Activated CD8-positive, alpha-beta memory T cell treated with anti-CD3 and anti-CD28 coated beads, Interleukin-2, amount 10 ng/mL, durations not matched to agents 7 days and 5 days (primary cell): ENCODE data around the gene SMARCC1. TPM values are rescaled to one million over a fixed set of nuclear protein-coding genes. Genes with fewer than 3 reads are reported as not detected.

Source experiments
- ATAC-seq: fragments of 150-1000 bp; cut with Tn5 transposase; one replicate; pipeline ENCODE4 v1.10.0; 2021; ENCODE audit warnings: moderate library complexity
- CTCF ChIA-PET: fragments of 350-600 bp; sonication (Branson Sonifier 250); formaldehyde crosslinking; loops from one replicate; lab custom pipeline; 2021; ENCODE audit warnings: antibody characterized with exemption; lab: Charles Lee
- DNase-seq: peaks from one replicate; pipeline ENCODE4 v3.0.0-alpha.2; 2020
- H3K27ac Mint-ChIP-seq: one replicate; pipeline ENCODE4 v1.8.0; 2021; ENCODE audit warnings: mild to moderate bottlenecking, mixed read lengths
- H3K27me3 Mint-ChIP-seq: one replicate; pipeline ENCODE4 v1.8.0; 2021; ENCODE audit warnings: mixed read lengths
- H3K36me3 Mint-ChIP-seq: one replicate; pipeline ENCODE4 v1.8.0; 2021; ENCODE audit warnings: mild to moderate bottlenecking, mixed read lengths
- H3K4me1 Mint-ChIP-seq: one replicate; pipeline ENCODE4 v1.8.0; 2021; ENCODE audit warnings: mixed read lengths
- H3K4me3 Mint-ChIP-seq: one replicate; pipeline ENCODE4 v1.8.0; 2021; ENCODE audit warnings: mild to moderate bottlenecking, moderate library complexity, mixed read lengths
- H3K9me3 Mint-ChIP-seq: one replicate; pipeline ENCODE4 v1.8.0; 2022; ENCODE audit warnings: low read depth, mixed read lengths
- total RNA-seq, 2 experiments: library from RNA; stranded (reverse); gene quantifications; one replicate each; pipeline ENCODE4 v1.2.3, GENCODE V29; 2021

SMARCC1 gene
- total RNA-seq, 2 experiments from 2014 or later: 84.3 to 111 TPM

DNA sequence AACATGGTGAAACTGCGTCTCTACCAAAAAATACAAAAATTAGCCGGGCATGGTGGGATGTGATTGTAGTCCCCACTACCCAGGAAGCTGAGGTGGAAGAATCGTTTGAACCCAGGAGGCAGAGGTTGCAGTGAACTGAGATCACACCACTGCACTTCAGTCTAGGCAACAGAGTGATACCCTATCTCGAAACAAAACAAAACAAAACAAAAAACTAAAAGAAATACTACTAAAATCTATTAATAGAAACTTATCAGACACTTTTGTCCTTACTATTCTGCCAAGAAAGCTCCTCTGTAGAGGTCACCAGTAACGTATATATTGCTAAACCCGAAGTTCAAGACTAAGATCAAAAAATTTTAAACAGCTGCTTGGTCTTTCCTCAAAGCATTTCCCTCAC lies 67.1 kb downstream of the SMARCC1 start:
- H3K4me3 Mint-ChIP-seq: no peak overlapping the region
- no peaks in the 10 kb centered on the region for H3K27me3 Mint-ChIP-seq
- H3K27ac Mint-ChIP-seq: no peak overlapping the region
- peaks cover 39% of the 10 kb centered on the region for H3K36me3 Mint-ChIP-seq
- H3K9me3 Mint-ChIP-seq: no peaks in the 10 kb centered on the region
- CTCF ChIA-PET: no interaction called here
- ATAC-seq (no peak), DNase-seq (no peak)
- peaks cover 5% of the 10 kb centered on the region for H3K4me1 Mint-ChIP-seq

DNA sequence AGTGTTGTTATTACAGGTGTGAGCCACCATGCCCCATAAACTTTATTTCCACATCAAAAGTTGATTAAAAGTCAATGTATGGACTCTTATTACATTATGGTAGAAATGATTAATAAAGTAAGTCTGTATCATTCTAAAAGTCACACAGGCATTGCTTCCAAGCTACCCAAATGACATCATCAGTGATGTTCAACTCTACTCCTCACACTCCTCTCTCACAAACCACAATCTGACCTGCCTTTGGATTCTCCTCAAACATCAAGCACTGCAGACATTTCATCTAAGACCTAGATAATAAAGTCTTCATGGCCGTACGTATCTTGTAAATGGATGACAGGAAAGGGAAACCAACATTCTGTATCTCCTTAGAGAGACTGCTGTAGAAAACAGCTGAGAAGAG lies 68.0 kb downstream of the SMARCC1 start:
- ATAC-seq (no peak), DNase-seq (no peak)
- CTCF ChIA-PET: no interaction called here
- H3K27ac Mint-ChIP-seq: no peak overlapping the region
- H3K27me3 Mint-ChIP-seq: no peaks in the 10 kb centered on the region
- no peak overlapping the region for H3K4me3 Mint-ChIP-seq
- peaks cover 35% of the 10 kb centered on the region for H3K36me3 Mint-ChIP-seq
- H3K9me3 Mint-ChIP-seq: no peaks in the 10 kb centered on the region
- H3K4me1 Mint-ChIP-seq: peaks cover 5% of the 10 kb centered on the region

DNA sequence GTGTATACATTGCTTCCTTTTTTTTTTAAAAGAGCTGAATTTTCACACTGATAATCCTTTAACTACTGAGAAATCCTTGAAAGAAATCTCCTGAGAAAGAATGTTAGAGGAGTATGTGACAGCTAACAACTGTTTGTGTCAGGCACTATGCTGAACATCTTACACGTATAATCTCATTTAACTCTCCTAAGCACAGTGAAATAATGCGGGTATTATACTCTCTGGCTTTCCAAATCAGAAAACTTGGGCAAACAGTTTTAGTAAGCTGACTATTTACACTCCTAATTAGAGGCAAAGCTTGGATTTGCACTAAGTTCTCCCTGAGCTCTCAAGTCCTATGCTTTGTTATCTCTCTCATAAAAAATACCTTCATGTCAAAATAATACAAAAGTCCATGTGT lies 69.3 kb downstream of the SMARCC1 start:
- ATAC-seq: no peak
- CTCF ChIA-PET: no interaction called here
- Mint-ChIP-seq H3K4me1 (peaks cover 5% of the 10 kb centered on the region), H3K36me3 (peaks cover 36% of the 10 kb centered on the region), H3K27ac (no peak overlapping the region), H3K27me3 (no peaks in the 10 kb centered on the region), H3K9me3 (no peaks in the 10 kb centered on the region), H3K4me3 (no peak overlapping the region)
- no peak for DNase-seq

DNA sequence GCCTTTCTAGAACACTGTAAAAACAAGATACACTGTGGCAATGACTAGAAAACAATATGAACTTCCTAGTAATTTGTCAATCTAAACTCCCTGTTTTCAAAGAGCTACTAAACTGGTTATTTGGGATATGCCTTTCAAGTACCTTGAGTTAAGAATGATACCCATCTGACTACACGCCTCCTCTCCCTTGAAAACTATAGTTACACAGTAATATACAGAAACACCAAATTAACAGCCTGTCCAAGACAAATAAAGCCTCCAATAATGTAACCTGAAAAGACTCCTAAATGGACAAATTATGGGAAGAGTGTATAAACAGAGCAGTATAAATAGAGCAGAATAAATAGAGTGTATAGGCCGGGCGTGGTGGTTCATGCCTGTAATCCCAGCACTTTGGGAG lies 70.1 kb downstream of the SMARCC1 start:
- CTCF ChIA-PET: no interaction called here
- Mint-ChIP-seq H3K9me3 (no peaks in the 10 kb centered on the region), H3K4me1 (peaks cover 5% of the 10 kb centered on the region), H3K4me3 (no peak overlapping the region), H3K36me3 (peaks cover 40% of the 10 kb centered on the region), H3K27ac (no peak overlapping the region), H3K27me3 (no peaks in the 10 kb centered on the region)
- ATAC-seq: no peak
- no peak for DNase-seq

DNA sequence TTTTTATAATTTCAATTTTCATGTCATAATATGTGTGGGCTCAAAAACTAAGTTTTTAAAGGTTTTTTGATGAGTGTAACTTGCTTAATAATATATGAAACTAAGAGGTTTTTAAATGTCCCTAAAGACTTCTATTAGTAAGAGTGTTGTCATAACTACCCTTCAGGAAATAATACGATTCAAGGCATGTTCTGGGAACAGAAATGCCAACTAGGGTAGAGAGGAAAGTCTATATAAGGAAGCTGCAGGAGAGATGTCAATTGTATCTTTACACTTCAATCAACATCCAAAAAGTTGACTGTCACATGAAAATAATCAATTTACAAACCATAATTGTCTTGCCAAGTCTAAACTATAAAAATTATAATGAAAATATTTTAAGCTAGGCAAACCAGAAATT lies 76.3 kb downstream of the SMARCC1 start:
- CTCF ChIA-PET: no interaction called here

DNA sequence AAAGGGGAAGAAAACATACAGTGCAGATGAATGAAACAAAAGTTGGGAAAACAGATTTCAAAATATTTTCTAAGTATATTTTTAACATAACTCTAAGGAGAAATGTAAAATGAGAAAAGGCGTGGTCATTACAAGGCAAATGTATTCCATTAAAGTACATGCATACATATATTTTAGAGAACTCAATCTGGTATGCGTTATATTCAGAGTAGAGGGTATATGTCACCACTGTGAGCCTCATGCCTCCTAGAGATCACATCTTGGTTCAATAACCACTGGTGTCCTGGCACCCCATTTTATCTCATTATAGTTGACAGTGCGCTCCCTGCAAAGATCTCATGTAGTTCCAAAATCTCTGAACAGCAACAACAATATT lies 77.5 kb downstream of the SMARCC1 start:
- no peak overlapping the region for H3K4me3 Mint-ChIP-seq
- no peak for ATAC-seq
- H3K36me3 Mint-ChIP-seq: peaks cover 34% of the 10 kb centered on the region
- no peaks in the 10 kb centered on the region for H3K9me3 Mint-ChIP-seq
- CTCF ChIA-PET: no interaction called here
- H3K4me1 Mint-ChIP-seq: no peaks in the 10 kb centered on the region
- no peak for DNase-seq
- no peaks in the 10 kb centered on the region for H3K27me3 Mint-ChIP-seq
- no peak overlapping the region for H3K27ac Mint-ChIP-seq

More for the DNA sequence above, 76.3 kb downstream of the SMARCC1 start:
- no peaks in the 10 kb centered on the region for H3K4me1 Mint-ChIP-seq
- H3K9me3 Mint-ChIP-seq: no peaks in the 10 kb centered on the region
- no peak overlapping the region for H3K4me3 Mint-ChIP-seq
- DNase-seq (no peak), ATAC-seq (no peak)
- H3K27ac Mint-ChIP-seq: no peak overlapping the region
- H3K36me3 Mint-ChIP-seq: peaks cover 40% of the 10 kb centered on the region
- H3K27me3 Mint-ChIP-seq: no peaks in the 10 kb centered on the region

GRCh38 chr3:47701388-47701787 lies 80.3 kb downstream of the SMARCC1 start:
- H3K4me3 Mint-ChIP-seq: no peak overlapping the region
- H3K9me3 Mint-ChIP-seq: no peaks in the 10 kb centered on the region

GRCh38 chr3:47692158-47692557 lies 89.5 kb downstream of the SMARCC1 start:
- CTCF ChIA-PET: no interaction called here
- Mint-ChIP-seq H3K36me3 (peaks cover 29% of the 10 kb centered on the region), H3K9me3 (no peaks in the 10 kb centered on the region), H3K27me3 (no peaks in the 10 kb centered on the region), H3K4me1 (no peaks in the 10 kb centered on the region), H3K27ac (no peak overlapping the region), H3K4me3 (no peak overlapping the region)
- DNase-seq: no peak
- no peak for ATAC-seq

More at GRCh38 chr3:47701388-47701787, 80.3 kb downstream of the SMARCC1 start:
- H3K27me3 Mint-ChIP-seq: no peaks in the 10 kb centered on the region
- no peak for ATAC-seq
- DNase-seq: no peak
- no peaks in the 10 kb centered on the region for H3K4me1 Mint-ChIP-seq
- H3K27ac Mint-ChIP-seq: no peak overlapping the region
- H3K36me3 Mint-ChIP-seq: peaks cover 30% of the 10 kb centered on the region
- CTCF ChIA-PET: no interaction called here

GRCh38 chr3:47688488-47688887 lies 93.2 kb downstream of the SMARCC1 start:
- Mint-ChIP-seq H3K4me3 (no peak overlapping the region), H3K36me3 (peaks cover 33% of the 10 kb centered on the region), H3K27ac (no peak overlapping the region), H3K27me3 (no peaks in the 10 kb centered on the region), H3K9me3 (no peaks in the 10 kb centered on the region), H3K4me1 (no peaks in the 10 kb centered on the region)
- ATAC-seq (no peak), DNase-seq (no peak)
- CTCF ChIA-PET: no interaction called here

GRCh38 chr3:47685037-47685436 lies 96.7 kb downstream of the SMARCC1 start:
- Mint-ChIP-seq H3K4me3 (no peak overlapping the region), H3K27ac (no peak overlapping the region), H3K36me3 (peaks cover 29% of the 10 kb centered on the region), H3K9me3 (no peaks in the 10 kb centered on the region), H3K4me1 (peaks cover 3% of the 10 kb centered on the region), H3K27me3 (no peaks in the 10 kb centered on the region)
- DNase-seq (no peak), ATAC-seq (no peak)
- CTCF ChIA-PET: interaction anchor here (0.7 kb wide), 1 partner anchor 188 kb away, joined by 3 read pairs; no protein-coding TSS in a partner anchor

DNA sequence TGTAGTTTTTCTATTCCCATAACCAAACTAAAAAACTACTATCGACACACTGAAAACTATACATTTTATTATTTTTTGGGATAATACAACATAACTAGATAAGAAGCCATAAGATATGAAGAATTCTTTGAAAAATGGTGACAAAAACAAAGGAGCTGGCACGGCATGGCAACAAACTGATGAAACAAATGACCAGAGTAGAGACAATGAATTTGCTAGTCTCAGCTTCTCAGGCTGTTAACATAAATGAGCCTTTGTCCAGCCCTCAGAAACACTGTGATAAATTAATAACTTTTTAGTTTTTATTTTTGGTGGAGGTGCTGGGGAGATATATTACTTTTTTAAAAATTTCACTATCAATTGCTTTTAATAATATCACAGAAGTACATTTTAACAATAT lies 100.7 kb downstream of the SMARCC1 start:
- Mint-ChIP-seq H3K4me3 (no peak overlapping the region), H3K4me1 (peaks cover 16% of the 10 kb centered on the region), H3K27ac (no peak overlapping the region), H3K36me3 (peaks cover 38% of the 10 kb centered on the region), H3K9me3 (no peaks in the 10 kb centered on the region), H3K27me3 (no peaks in the 10 kb centered on the region)
- no peak for ATAC-seq
- no peak for DNase-seq
- CTCF ChIA-PET: no interaction called here

GRCh38 chr3:47678446-47679338 lies 103.0 kb downstream of the SMARCC1 start:
- Mint-ChIP-seq H3K27ac (peak overlapping the region; percentile 6), H3K27me3 (no peaks in the 10 kb centered on the region), H3K4me3 (no peak overlapping the region), H3K36me3 (peaks cover 45% of the 10 kb centered on the region), H3K9me3 (no peaks in the 10 kb centered on the region), H3K4me1 (peaks cover 16% of the 10 kb centered on the region)
- DNase-seq (no peak), ATAC-seq (peak; percentile 65)
- CTCF ChIA-PET: interaction anchor here (0.7 kb wide), 1 partner anchor 149 kb away, joined by 3 read pairs; no protein-coding TSS in a partner anchor

DNA sequence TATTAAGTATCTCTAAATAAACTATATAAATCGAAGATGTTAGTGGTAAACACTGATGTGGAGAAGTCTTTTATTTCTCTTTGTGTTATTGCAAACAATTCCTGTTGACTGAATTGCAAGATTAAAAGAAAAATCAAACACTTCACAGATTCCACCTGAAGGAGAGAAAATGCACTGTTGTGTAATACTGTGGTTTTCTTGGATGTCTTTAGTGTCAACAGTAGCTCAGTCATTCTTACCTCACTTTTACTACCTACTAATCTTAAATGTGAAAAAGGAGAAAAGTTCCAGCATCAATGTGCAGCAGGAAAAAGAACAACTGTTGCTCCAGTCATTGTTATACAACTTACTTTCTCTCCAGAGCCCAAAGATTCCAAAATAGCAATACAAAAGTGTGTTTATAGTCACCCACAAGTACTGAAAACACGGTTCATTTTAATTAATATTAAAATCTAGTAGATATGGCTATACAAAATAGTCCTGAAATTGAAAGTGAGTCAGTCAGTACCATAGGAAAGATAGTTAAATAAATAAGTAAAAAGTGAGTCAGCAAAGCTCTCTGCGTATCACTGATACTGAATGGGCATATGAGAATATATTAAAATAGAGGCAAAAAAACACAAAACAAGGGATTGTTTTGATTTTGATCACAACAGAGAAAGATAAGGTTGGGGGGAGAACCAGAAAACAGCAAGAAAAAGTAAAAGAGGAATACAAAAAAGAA lies 112.5 kb downstream of the SMARCC1 start:
- Mint-ChIP-seq H3K27me3 (no peaks in the 10 kb centered on the region), H3K9me3 (no peaks in the 10 kb centered on the region), H3K36me3 (peaks cover 25% of the 10 kb centered on the region), H3K4me1 (peaks cover 3% of the 10 kb centered on the region), H3K4me3 (no peak overlapping the region), H3K27ac (no peak overlapping the region)
- CTCF ChIA-PET: no interaction called here
- DNase-seq: no peak
- no peak for ATAC-seq

DNA sequence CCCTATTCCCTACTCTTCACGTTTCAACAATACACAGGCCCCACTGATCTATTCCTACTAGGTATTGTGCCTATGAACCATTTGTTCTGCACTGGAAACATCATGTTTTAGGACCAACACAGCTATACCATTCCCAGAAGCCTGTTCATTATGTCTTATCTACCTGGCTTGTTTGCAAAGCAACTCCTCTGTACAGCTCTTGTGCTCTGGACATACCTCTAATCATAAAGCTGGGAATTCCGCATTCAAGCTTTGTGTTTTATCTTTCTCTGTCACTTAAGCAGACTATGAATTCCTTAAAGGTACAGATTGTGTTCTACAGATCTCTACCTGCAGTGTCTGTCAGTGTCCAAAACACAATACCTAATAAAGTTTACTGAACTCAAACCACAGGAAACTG lies 115.6 kb downstream of the SMARCC1 start:
- Mint-ChIP-seq H3K36me3 (peaks cover 13% of the 10 kb centered on the region), H3K27ac (no peak overlapping the region), H3K27me3 (no peaks in the 10 kb centered on the region), H3K4me3 (no peak overlapping the region), H3K4me1 (peaks cover under 1% of the 10 kb centered on the region), H3K9me3 (no peaks in the 10 kb centered on the region)
- DNase-seq (no peak), ATAC-seq (no peak)
- CTCF ChIA-PET: no interaction called here
